SK-N-MC (cell line): Measurements from ENCODE around the gene TPPP3.

Experiments
- EZH2 ChIP-seq: fragments of 200-600 bp; sonication (generic); IDR thresholded peaks from one replicate; pipeline ENCODE4 v1.6.1; 2017; ENCODE audit warnings: antibody characterized with exemption
- POLR2AphosphoS5 ChIP-seq: IDR thresholded peaks from 2 replicates; pipeline ENCODE4 v1.6.1; 2012; ENCODE audit warnings: mild to moderate bottlenecking, low read depth, low read length, borderline replicate concordance

- TF ChIP-seq EZH2 (no peak), POLR2AphosphoS5 (no peak)
Measured at GRCh38 chr16:67407788-67408452, 14.6 kb upstream of the TPPP3 start.
